HUES48 (cell line): Measurements from ENCODE around the gene DNAJC16.
"Not testable (repeated sequence)": the region's sequence is repeated elsewhere in the genome, so short reads cannot be mapped to it uniquely, and the experiment has no call there.

ENCODE experiments used
- H3K27ac ChIP-seq: one replicate; pipeline ENCODE4 v1.7.0; 2013; ENCODE audit warnings: low read depth, low read length, inconsistent platforms
- H3K27me3 ChIP-seq: 2 replicates; pipeline ENCODE4 v1.6.1; 2013; ENCODE audit warnings: mild to moderate bottlenecking, low read length; ENCODE audit not compliant: control insufficient read depth, insufficient read depth
- H3K36me3 ChIP-seq: 2 replicates; pipeline ENCODE4 v1.6.1; 2013; ENCODE audit warnings: low read length; ENCODE audit not compliant: control insufficient read depth, insufficient read depth
- H3K4me1 ChIP-seq: 2 replicates; pipeline ENCODE4 v1.6.1; 2013; ENCODE audit warnings: mild to moderate bottlenecking, low read length; ENCODE audit not compliant: control insufficient read depth, insufficient read depth
- H3K4me3 ChIP-seq: 2 replicates; pipeline ENCODE4 v1.5.1; 2013; ENCODE audit warnings: mild to moderate bottlenecking, low read depth, low read length
- H3K9ac ChIP-seq: 2 replicates; pipeline ENCODE4 v1.6.1; 2013; ENCODE audit warnings: mild to moderate bottlenecking, low read depth, low read length, moderate library complexity
- H3K9me3 ChIP-seq: 2 replicates; pipeline ENCODE4 v1.6.1; 2013; ENCODE audit warnings: low read length; ENCODE audit not compliant: control insufficient read depth, insufficient read depth

DNAJC16 gene

GRCh38 chr1:15526490-15527339, at the start of gene DNAJC16:
TSS of gene DNAJC16 (plus strand) at chr1:15526848. CDS start at chr1:15529106, 2,258 bp downstream.
- H3K4me1 ChIP-seq, result peaks cover 18% of the 10 kb centered on the region
- peaks cover 18% of the 10 kb centered on the region; the same call in 1 of the 2 replicates for H3K36me3 ChIP-seq
- H3K9me3 ChIP-seq, result no peaks in the 10 kb centered on the region
- H3K4me3 ChIP-seq, result peak within 1 kb of the TSS; percentile 92
- peak within 1 kb of the TSS; percentile 98 for H3K27ac ChIP-seq
- no peaks in the 10 kb centered on the region for H3K27me3 ChIP-seq
- H3K9ac ChIP-seq, result peak within 1 kb of the TSS; percentile 76

GRCh38 chr1:15476927-15477326, 49.7 kb upstream of the DNAJC16 start:
- Histone ChIP-seq H3K36me3 (no peaks in the 10 kb centered on the region), H3K9ac (no peak overlapping the region), H3K4me1 (no peaks in the 10 kb centered on the region), H3K27ac (no peak overlapping the region), H3K4me3 (no peak overlapping the region), H3K27me3 (no peaks in the 10 kb centered on the region), H3K9me3 (no peaks in the 10 kb centered on the region)

- Histone ChIP-seq H3K9ac (no peak overlapping the region), H3K36me3 (no peaks in the 10 kb centered on the region), H3K27me3 (no peaks in the 10 kb centered on the region), H3K9me3 (no peaks in the 10 kb centered on the region), H3K27ac (no peak overlapping the region), H3K4me3 (no peak overlapping the region), H3K4me1 (no peaks in the 10 kb centered on the region)
Measured at GRCh38 chr1:15477646-15478212, 48.9 kb upstream of the DNAJC16 start.

GRCh38 chr1:15479654-15480347, 46.8 kb upstream of the DNAJC16 start:
- Histone ChIP-seq H3K27me3 (no peaks in the 10 kb centered on the region), H3K36me3 (no peaks in the 10 kb centered on the region), H3K4me1 (no peaks in the 10 kb centered on the region), H3K9ac (no peak overlapping the region), H3K9me3 (no peaks in the 10 kb centered on the region), H3K4me3 (no peak overlapping the region), H3K27ac (no peak overlapping the region)

- not testable (repeated sequence) for H3K9ac ChIP-seq, H3K9me3 ChIP-seq, H3K4me3 ChIP-seq, H3K4me1 ChIP-seq, H3K27ac ChIP-seq, H3K36me3 ChIP-seq, H3K27me3 ChIP-seq
Measured at GRCh38 chr1:15482455-15482854, 44.2 kb upstream of the DNAJC16 start.

- H3K4me3 ChIP-seq, H3K9me3 ChIP-seq, H3K27ac ChIP-seq, H3K4me1 ChIP-seq, H3K27me3 ChIP-seq, H3K36me3 ChIP-seq, H3K9ac ChIP-seq: not testable (repeated sequence)
Measured at GRCh38 chr1:15482983-15483543, 43.6 kb upstream of the DNAJC16 start.

GRCh38 chr1:15483971-15484370, 42.7 kb upstream of the DNAJC16 start:
- no peaks in the 10 kb centered on the region for H3K27me3 ChIP-seq
- no peaks in the 10 kb centered on the region for H3K9me3 ChIP-seq
- no peaks in the 10 kb centered on the region for H3K4me1 ChIP-seq
- H3K9ac ChIP-seq, result no peak overlapping the region
- no peaks in the 10 kb centered on the region for H3K36me3 ChIP-seq
- no peak overlapping the region for H3K27ac ChIP-seq
- H3K4me3 ChIP-seq, result no peak overlapping the region

- not testable (repeated sequence) for H3K27ac ChIP-seq, H3K27me3 ChIP-seq, H3K36me3 ChIP-seq
Measured at GRCh38 chr1:15484443-15484842, 42.2 kb upstream of the DNAJC16 start.

GRCh38 chr1:15485636-15486035, 41.0 kb upstream of the DNAJC16 start:
- Histone ChIP-seq H3K27me3 (no peaks in the 10 kb centered on the region), H3K4me3 (no peak overlapping the region), H3K9ac (no peak overlapping the region), H3K36me3 (no peaks in the 10 kb centered on the region), H3K9me3 (no peaks in the 10 kb centered on the region), H3K4me1 (no peaks in the 10 kb centered on the region), H3K27ac (no peak overlapping the region)

More at GRCh38 chr1:15484443-15484842, 42.2 kb upstream of the DNAJC16 start:
- H3K4me1 ChIP-seq, H3K9me3 ChIP-seq, H3K4me3 ChIP-seq, H3K9ac ChIP-seq: not testable (repeated sequence)

- not testable (repeated sequence) for H3K27me3 ChIP-seq, H3K27ac ChIP-seq, H3K9me3 ChIP-seq, H3K36me3 ChIP-seq, H3K4me3 ChIP-seq, H3K9ac ChIP-seq, H3K4me1 ChIP-seq
Measured at GRCh38 chr1:15486844-15487610, 39.6 kb upstream of the DNAJC16 start.
